GM12801 (cell line): ENCODE results near the gene ZNF586.

ENCODE experiments used
- CTCF ChIP-seq: IDR thresholded peaks from one replicate; pipeline ENCODE4 v1.5.1; 2011; ENCODE audit warnings: control low read depth; ENCODE audit not compliant: insufficient read length; ENCODE audit errors: extremely low read depth

ZNF586 gene

DNA sequence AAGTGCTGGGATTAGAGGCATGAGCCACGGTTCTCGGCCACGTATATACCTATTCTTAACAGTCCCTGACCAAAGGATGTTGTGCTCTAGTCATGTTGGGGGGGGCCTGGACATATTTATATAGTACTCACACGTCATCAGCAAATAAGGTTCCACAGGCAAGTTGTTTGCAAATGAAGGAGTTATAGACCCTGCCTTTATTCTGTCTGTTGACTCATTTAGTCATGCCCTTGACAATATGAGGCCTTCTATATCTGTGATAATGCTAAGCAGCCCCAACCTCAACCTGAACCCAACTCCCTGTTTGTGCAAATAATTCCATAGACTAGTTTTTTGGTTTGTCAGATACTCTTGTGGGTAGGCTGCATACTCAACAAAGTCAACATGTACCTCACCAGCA is 8.9 kb downstream of the ZNF586 start:
- no peak for TF ChIP-seq CTCF

DNA sequence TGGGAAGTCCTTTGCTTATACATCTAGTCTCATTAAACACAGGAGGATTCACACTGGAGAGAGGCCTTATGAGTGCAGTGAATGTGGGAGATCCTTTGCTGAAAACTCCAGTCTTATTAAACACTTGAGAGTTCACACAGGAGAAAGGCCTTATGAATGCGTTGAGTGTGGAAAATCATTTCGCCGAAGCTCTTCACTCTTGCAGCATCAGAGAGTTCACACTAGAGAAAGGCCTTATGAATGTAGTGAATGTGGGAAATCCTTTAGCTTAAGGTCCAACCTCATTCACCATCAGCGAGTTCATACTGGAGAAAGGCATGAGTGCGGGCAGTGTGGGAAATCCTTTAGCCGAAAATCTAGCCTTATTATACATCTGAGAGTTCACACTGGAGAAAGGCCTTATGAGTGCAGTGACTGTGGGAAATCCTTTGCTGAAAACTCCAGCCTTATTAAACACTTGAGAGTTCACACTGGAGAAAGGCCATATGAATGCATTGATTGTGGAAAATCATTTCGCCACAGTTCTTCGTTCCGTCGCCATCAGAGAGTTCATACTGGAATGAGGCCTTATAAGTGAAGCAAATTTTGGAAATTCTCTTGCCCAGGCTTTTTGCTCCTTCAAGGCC is 9.9 kb downstream of the ZNF586 start:
- no peak for TF ChIP-seq CTCF

GRCh38 chr19:57786286-57786685 is 16.8 kb downstream of the ZNF586 start:
- TF ChIP-seq CTCF = no peak

- no peak for TF ChIP-seq CTCF
Observed at GRCh38 chr19:57786906-57787305, 17.4 kb downstream of the ZNF586 start.

DNA sequence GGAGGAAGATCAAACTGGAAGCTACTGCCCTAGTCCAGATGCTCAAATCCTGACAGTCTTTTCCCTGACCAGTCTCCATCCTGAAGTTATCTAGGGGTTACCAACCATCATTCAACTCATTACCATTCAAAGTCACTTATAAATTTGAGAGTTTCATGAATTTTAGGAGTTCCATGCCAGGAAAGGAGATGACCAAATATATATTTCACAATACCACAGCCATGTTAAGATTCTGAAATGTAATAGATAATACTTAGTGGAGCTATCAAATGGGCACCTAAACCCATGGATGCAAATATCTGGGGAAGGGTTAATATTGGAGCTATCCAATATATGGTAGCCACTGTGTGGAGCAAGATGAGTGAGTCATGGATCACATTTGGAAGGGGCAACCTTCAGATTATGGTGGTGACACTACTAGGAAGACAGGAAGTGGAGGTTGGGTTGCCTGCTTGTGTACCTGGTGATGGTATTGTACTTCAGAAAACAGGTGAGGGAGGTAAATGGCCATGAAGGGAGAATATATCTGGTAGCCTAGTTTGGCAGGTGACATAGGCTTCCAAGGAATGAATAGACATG is 18.7 kb downstream of the ZNF586 start:
- TF ChIP-seq CTCF = no peak

DNA sequence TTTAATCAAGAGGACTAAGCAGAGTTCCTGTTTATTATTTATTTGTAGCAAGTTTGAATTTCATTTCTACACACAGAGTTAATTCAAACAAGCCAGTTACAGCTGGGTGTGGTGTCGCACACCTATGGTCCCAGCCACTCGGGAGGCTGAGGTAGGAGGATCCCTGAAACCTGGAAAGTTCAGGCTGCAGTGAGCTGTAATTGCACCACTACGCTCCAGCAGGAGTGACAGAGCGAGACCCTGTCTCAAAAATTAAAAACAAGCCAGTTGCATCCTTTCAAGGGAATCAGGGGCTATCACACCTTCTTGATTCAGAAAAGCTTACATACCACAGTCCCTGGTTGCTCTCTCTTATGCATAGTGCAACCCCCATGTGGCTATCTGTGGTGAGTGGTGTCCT is 19.8 kb downstream of the ZNF586 start:
- no peak for TF ChIP-seq CTCF

GRCh38 chr19:57800696-57801095 is 31.2 kb downstream of the ZNF586 start:
- TF ChIP-seq CTCF = no peak
